GM12878 (cell line): ENCODE measurements around the gene NDRG4.

Experiments
- ATF3 ChIP-seq: IDR thresholded peaks from 2 replicates; pipeline ENCODE4 v1.6.1; 2011; ENCODE audit warnings: low read depth, mild to moderate bottlenecking, low read length, moderate library complexity, borderline replicate concordance; ENCODE audit errors: extremely low read depth
- CREB1 ChIP-seq: IDR thresholded peaks from 2 replicates; pipeline ENCODE4 v1.6.1; 2012; ENCODE audit warnings: low read depth, mild to moderate bottlenecking, inconsistent platforms
- CTCF ChIP-seq, 3 experiments: IDR thresholded peaks in 2 of 3; conservative IDR thresholded peaks in 1 of 3; 2 replicates each; pipeline ENCODE4 v1.5.1; 2011; ENCODE audit warnings: low read depth in 3 of 3, low read length in 3 of 3, mild to moderate bottlenecking in 3 of 3, control low read depth in 2 of 3, moderate library complexity in 2 of 3, inconsistent platforms in 1 of 3, mixed read lengths in 1 of 3; ENCODE audit not compliant: control insufficient read depth in 2 of 3, insufficient read depth in 1 of 3; ENCODE audit errors: extremely low read depth in 1 of 3
- CUX1 ChIP-seq: IDR thresholded peaks from 2 replicates; pipeline ENCODE4 v1.6.1; 2012; ENCODE audit warnings: improper control_type of control experiment, low read depth, low read length; ENCODE audit not compliant: insufficient replicate concordance
- EGR1 ChIP-seq, 2 experiments: IDR thresholded peaks; 1 replicate in 1 of 2; 2 replicates in 1 of 2; pipeline ENCODE4 v1.6.1; 2011 to 2012; ENCODE audit warnings: low read depth in 2 of 2, low read length in 2 of 2, borderline replicate concordance in 1 of 2, mild to moderate bottlenecking in 1 of 2, moderate library complexity in 1 of 2
- EP300 ChIP-seq, 2 experiments: fragments of 150-350 bp in 1 of 2; IDR thresholded peaks; 2 replicates each; pipeline ENCODE4 v1.6.1; 2011 to 2012; ENCODE audit warnings: low read depth in 2 of 2, low read length in 2 of 2, borderline replicate concordance in 1 of 2, improper control_type of control experiment in 1 of 2, inconsistent platforms in 1 of 2; ENCODE audit not compliant: control insufficient read depth in 1 of 2
- ESRRA ChIP-seq: IDR thresholded peaks from 2 replicates; pipeline ENCODE4 v1.6.1; 2012; ENCODE audit warnings: mild to moderate bottlenecking, low read length, improper control_type of control experiment
- EZH2 ChIP-seq: IDR thresholded peaks from 2 replicates; pipeline ENCODE4 v1.6.1; 2012; ENCODE audit warnings: low read depth, mild to moderate bottlenecking, control low read depth, inconsistent platforms, low read length, borderline replicate concordance; ENCODE audit not compliant: control insufficient read depth
- LARP7 ChIP-seq: fragments of 450-650 bp; IDR thresholded peaks from 2 replicates; pipeline ENCODE4 v1.6.1; 2017; ENCODE audit warnings: mild to moderate bottlenecking
- MTA3 ChIP-seq: IDR thresholded peaks from 2 replicates; pipeline ENCODE4 v1.6.1; 2012; ENCODE audit warnings: low read length, inconsistent platforms, borderline replicate concordance
- POLR2A ChIP-seq: IDR thresholded peaks from 2 replicates; pipeline ENCODE4 v1.6.1; 2011; ENCODE audit warnings: low read depth, mild to moderate bottlenecking, low read length
- TAF1 ChIP-seq: IDR thresholded peaks from 2 replicates; pipeline ENCODE4 v1.6.1; 2011; ENCODE audit warnings: mild to moderate bottlenecking, low read depth, low read length, borderline replicate concordance
- TCF12 ChIP-seq: IDR thresholded peaks from 2 replicates; pipeline ENCODE4 v1.6.1; 2011; ENCODE audit warnings: low read depth, mild to moderate bottlenecking, low read length
- ZNF274 ChIP-seq: IDR thresholded peaks from one replicate; pipeline ENCODE4 v1.8.0; 2011; ENCODE audit not compliant: insufficient read length, insufficient read depth

- TF ChIP-seq ZNF274: no peak
- TF ChIP-seq ESRRA: no peak
- TF ChIP-seq CTCF (IDR thresholded peaks at IDR 0.05 in 2 of 3, conservative IDR thresholded peaks at IDR 0.05 in 1 of 3; ENCODE audit: control insufficient read depth in 2 of 3, extremely low read depth in 1 of 3, insufficient read depth in 1 of 3, low read depth in 3 of 3, low read length in 3 of 3): no peak
- no peak for TF ChIP-seq CREB1
- TF ChIP-seq EZH2: no peak
- TF ChIP-seq LARP7: no peak
- no peak for TF ChIP-seq POLR2A
- no peak for TF ChIP-seq ATF3
- TF ChIP-seq TAF1: no peak
- TF ChIP-seq EP300 (IDR thresholded peaks at IDR 0.05; ENCODE audit: borderline replicate concordance in 1 of 2, control insufficient read depth in 1 of 2, low read depth in 2 of 2, low read length in 2 of 2): no peak
- TF ChIP-seq TCF12: no peak
- TF ChIP-seq EGR1 (IDR thresholded peaks at IDR 0.05; ENCODE audit: borderline replicate concordance in 1 of 2, low read depth in 2 of 2, low read length in 2 of 2): no peak
- TF ChIP-seq CUX1: no peak
- TF ChIP-seq MTA3: no peak
These were observed 3.4 kb downstream of the NDRG4 start for GRCh38 chr16:58503166-58503862.
